Measurements from ENCODE around the gene SEL1L3.

Gene SEL1L3

GRCh38 chr4:25712611-25713010 lies 150.2 kb downstream of the SEL1L3 start:
- H3K4me3 ChIP-seq (ENCODE audit: insufficient read depth, low read length, poor library complexity, severe bottlenecking): no peak overlapping the region
- no peaks in the 10 kb centered on the region for H3K9me3 ChIP-seq (ENCODE audit: insufficient read depth, low read length)
- no peak overlapping the region for H2AFZ ChIP-seq (ENCODE audit: low read depth, low read length, severe bottlenecking)
- no peak overlapping the region for H3K27ac ChIP-seq (ENCODE audit: low read depth, low read length)
- H3K4me2 ChIP-seq (ENCODE audit: low read depth, low read length, poor library complexity, severe bottlenecking): no peak overlapping the region
- H3K9ac ChIP-seq (ENCODE audit: low read length): no peak overlapping the region
- H3F3A ChIP-seq (ENCODE audit: insufficient read depth): no peaks in the 10 kb centered on the region
- H4K20me1 ChIP-seq (ENCODE audit: low read depth, low read length): no peaks in the 10 kb centered on the region
- no peaks in the 10 kb centered on the region for H3K79me2 ChIP-seq (ENCODE audit: insufficient read depth, low read length)
- H3K36me3 ChIP-seq (ENCODE audit: low read length): no peaks in the 10 kb centered on the region
- H3K27me3 ChIP-seq (ENCODE audit: low read length): no peaks in the 10 kb centered on the region
- no peaks in the 10 kb centered on the region for H3K9me2 ChIP-seq (replicated peaks; ENCODE audit: insufficient read depth, low read length)
- no peak for TF ChIP-seq EZH2phosphoT487 (conservative IDR thresholded peaks at IDR 0.05; ENCODE audit: low read length)
- TF ChIP-seq, protein P1, sequence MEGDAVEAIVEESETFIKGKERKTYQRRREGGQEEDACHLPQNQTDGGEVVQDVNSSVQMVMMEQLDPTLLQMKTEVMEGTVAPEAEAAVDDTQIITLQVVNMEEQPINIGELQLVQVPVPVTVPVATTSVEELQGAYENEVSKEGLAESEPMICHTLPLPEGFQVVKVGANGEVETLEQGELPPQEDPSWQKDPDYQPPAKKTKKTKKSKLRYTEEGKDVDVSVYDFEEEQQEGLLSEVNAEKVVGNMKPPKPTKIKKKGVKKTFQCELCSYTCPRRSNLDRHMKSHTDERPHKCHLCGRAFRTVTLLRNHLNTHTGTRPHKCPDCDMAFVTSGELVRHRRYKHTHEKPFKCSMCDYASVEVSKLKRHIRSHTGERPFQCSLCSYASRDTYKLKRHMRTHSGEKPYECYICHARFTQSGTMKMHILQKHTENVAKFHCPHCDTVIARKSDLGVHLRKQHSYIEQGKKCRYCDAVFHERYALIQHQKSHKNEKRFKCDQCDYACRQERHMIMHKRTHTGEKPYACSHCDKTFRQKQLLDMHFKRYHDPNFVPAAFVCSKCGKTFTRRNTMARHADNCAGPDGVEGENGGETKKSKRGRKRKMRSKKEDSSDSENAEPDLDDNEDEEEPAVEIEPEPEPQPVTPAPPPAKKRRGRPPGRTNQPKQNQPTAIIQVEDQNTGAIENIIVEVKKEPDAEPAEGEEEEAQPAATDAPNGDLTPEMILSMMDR (IDR thresholded peaks at IDR 0.05; ENCODE audit: insufficient read depth, low read length, poor library complexity, severe bottlenecking): no peak

DNA sequence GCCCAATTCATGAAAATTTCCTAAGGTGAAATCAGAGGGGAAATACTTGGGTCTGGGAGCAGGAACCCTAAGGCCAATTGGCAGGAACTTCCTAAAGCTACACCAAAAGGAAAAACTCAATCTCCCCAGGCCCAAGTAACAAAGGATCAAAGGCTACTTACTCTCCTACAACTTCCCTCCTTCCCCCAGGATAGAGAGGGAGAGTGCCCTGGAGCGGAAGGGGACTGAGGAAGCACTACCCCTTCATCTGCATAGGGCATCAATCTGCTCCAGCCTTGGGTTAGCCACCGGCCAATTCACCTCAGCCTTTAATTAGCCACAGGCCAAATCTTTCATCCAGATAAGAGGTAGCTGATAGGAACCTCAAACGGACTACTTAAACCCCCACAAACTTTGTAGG lies 152.2 kb downstream of the SEL1L3 start:
- Histone ChIP-seq H2AFZ (ENCODE audit: low read depth, low read length, severe bottlenecking) (no peak overlapping the region), H3K79me2 (ENCODE audit: insufficient read depth, low read length) (no peaks in the 10 kb centered on the region), H3K9me3 (ENCODE audit: insufficient read depth, low read length) (no peaks in the 10 kb centered on the region), H3K9ac (ENCODE audit: low read length) (no peak overlapping the region), H3K4me3 (ENCODE audit: insufficient read depth, low read length, poor library complexity, severe bottlenecking) (no peak overlapping the region), H3K27ac (ENCODE audit: low read depth, low read length) (no peak overlapping the region), H3K36me3 (ENCODE audit: low read length) (no peaks in the 10 kb centered on the region), H3K27me3 (ENCODE audit: low read length) (no peaks in the 10 kb centered on the region), H3K4me2 (ENCODE audit: low read depth, low read length, poor library complexity, severe bottlenecking) (no peak overlapping the region), H3K9me2 (replicated peaks; ENCODE audit: insufficient read depth, low read length) (no peaks in the 10 kb centered on the region), H3F3A (ENCODE audit: insufficient read depth) (no peaks in the 10 kb centered on the region), H4K20me1 (ENCODE audit: low read depth, low read length) (no peaks in the 10 kb centered on the region)
- no peak for TF ChIP-seq EZH2phosphoT487 (conservative IDR thresholded peaks at IDR 0.05; ENCODE audit: low read length)
- TF ChIP-seq, protein P1 (IDR thresholded peaks at IDR 0.05; ENCODE audit: insufficient read depth, low read length, poor library complexity, severe bottlenecking): no peak

DNA sequence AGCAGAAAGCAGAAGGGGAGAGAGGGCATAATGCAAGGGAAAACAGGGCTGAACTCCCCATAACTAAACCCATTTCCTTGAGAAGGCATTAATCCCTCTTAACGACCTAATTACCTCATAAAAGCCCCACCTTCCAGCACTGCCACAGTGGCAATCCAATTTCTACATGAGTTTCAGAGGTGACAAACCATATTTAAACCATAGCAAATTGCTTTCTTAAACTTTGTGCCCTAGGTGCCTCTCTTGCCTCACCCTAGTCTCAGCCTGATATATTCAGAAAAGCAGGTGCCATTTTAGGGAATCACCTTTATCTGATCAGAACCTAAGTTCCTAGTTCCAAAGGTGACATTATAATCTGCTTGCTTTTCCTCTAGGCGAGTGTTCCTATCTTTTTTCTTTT lies 158.3 kb downstream of the SEL1L3 start:
- no peaks in the 10 kb centered on the region for H3K79me2 ChIP-seq (ENCODE audit: insufficient read depth, low read length)
- no peaks in the 10 kb centered on the region for H3K27me3 ChIP-seq (ENCODE audit: low read length)
- H3K27ac ChIP-seq (ENCODE audit: low read depth, low read length): no peak overlapping the region
- H4K20me1 ChIP-seq (ENCODE audit: low read depth, low read length): no peaks in the 10 kb centered on the region
- TF ChIP-seq, protein P1 (IDR thresholded peaks at IDR 0.05; ENCODE audit: insufficient read depth, low read length, poor library complexity, severe bottlenecking): no peak
- no peak for TF ChIP-seq EZH2phosphoT487 (conservative IDR thresholded peaks at IDR 0.05; ENCODE audit: low read length)
- no peak overlapping the region for H2AFZ ChIP-seq (ENCODE audit: low read depth, low read length, severe bottlenecking)
- H3K4me2 ChIP-seq (ENCODE audit: low read depth, low read length, poor library complexity, severe bottlenecking): no peak overlapping the region
- no peaks in the 10 kb centered on the region for H3K36me3 ChIP-seq (ENCODE audit: low read length)
- H3K9ac ChIP-seq (ENCODE audit: low read length): no peak overlapping the region
- no peak overlapping the region for H3K4me3 ChIP-seq (ENCODE audit: insufficient read depth, low read length, poor library complexity, severe bottlenecking)
- no peaks in the 10 kb centered on the region for H3F3A ChIP-seq (ENCODE audit: insufficient read depth)
- H3K9me3 ChIP-seq (ENCODE audit: insufficient read depth, low read length): no peaks in the 10 kb centered on the region
- H3K9me2 ChIP-seq (replicated peaks; ENCODE audit: insufficient read depth, low read length): no peaks in the 10 kb centered on the region

All from SU-DHL-6 (cell line).